ENCODE data around the gene FOXS1.

The FOXS1 gene

GRCh38 chr20:31845300-31845863 is at the start of gene FOXS1:
TSS of gene FOXS1 (minus strand) at chr20:31845604. CDS start at chr20:31845542, 62 bp downstream.
- no peak for DNase-seq

DNA sequence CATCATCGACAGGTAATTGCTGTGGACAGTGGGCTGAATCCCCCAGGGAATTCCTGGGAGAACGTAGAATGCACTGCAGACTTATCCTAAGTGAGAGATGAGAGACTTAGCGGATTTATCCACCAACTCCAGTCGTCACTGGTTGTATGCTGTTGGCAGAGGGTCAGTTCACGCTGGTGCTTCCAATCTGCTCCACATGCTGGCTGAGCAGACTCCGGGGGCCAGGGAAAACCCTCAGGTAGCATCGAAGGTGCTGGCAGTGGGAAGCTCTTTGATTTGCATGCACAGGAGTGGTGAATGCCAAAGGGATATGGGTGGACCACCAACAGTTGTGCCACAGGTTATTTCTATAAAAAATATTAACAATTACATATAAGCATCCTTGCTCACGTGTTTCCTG is 45.2 kb upstream of the FOXS1 start:
- DNase-seq = no peak

DNA sequence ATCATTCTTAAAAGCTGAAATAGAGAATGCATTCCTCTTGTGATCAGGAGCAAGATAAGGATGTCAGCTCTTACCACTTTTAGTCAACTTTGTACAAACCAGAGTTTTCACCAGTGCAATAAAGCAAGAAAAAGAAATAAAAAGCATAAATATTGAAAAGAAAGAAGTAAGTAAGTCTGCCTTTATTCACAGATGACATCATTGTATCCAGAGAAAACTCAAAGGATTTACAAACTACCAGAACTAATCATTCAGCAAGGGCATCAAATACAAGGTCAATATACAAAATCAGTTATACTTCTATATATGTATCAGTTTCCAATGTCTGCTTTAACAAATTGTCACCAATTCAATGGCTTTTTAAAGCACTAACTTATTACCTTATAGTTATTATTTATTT is 38.4 kb upstream of the FOXS1 start:
- DNase-seq = no peak

GRCh38 chr20:31881945-31882344 is 36.5 kb upstream of the FOXS1 start:
- no peak for DNase-seq

- DNase-seq = peak; percentile 91
These were observed 34.0 kb upstream of the FOXS1 start for GRCh38 chr20:31879143-31879987.

- no peak for DNase-seq
These were observed 32.3 kb upstream of the FOXS1 start for GRCh38 chr20:31877684-31878083.

DNA sequence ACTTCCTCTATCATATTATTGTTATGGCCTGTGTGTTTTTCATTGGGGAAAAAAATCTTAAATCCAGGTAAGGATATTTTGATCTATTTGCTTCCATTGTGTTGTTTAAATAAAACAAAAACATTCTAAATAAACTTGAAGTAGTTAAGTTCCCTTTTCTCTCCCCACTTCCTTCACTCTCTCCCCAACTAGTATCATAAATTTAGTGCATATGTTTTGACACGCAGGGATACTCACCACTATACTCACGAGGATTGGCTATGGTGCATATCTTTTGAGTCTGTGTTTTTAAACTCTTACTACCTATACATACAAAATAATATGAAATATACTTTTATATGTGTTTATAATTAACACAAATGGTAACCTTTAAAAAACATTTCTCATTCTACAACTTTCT is 30.3 kb upstream of the FOXS1 start:
- no peak for DNase-seq

DNA sequence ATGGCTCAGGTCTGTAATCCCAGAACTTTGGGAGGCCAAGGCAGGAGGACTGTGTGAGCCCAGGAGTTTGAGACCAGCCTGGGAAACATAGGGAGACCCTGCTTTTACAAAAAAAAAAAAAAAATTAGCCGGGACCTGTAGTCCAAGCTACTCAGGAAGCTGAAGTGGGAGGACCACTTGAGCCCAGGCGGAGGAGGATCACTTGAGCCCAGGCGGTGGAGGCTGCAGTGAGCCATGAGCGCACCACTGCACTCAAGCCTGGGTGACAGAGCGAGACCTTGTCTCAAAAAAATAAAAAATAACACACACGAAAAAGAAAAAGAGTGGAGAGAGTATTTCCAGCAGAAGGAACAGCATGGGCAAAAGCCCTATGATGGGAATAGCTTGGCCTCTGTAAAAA is 27.0 kb upstream of the FOXS1 start:
- DNase-seq = no peak

DNA sequence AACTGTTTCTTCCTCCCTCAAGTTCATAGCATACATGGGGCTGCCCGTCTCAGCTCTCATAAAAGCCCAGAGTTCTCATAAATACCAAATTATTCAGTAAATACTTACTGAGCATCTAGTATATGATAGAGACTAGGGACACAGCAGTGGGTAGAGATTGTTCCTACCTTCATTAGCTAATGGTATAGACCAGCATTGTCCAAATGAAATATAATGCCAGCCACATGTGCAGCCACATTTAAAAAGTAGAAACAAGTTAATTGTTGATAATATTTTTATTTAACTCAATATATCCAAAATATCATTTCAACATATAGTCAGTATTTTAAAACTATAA is 26.2 kb upstream of the FOXS1 start:
- DNase-seq = no peak

GRCh38 chr20:31870726-31871617 is 25.6 kb upstream of the FOXS1 start:
- DNase-seq = no peak

DNA sequence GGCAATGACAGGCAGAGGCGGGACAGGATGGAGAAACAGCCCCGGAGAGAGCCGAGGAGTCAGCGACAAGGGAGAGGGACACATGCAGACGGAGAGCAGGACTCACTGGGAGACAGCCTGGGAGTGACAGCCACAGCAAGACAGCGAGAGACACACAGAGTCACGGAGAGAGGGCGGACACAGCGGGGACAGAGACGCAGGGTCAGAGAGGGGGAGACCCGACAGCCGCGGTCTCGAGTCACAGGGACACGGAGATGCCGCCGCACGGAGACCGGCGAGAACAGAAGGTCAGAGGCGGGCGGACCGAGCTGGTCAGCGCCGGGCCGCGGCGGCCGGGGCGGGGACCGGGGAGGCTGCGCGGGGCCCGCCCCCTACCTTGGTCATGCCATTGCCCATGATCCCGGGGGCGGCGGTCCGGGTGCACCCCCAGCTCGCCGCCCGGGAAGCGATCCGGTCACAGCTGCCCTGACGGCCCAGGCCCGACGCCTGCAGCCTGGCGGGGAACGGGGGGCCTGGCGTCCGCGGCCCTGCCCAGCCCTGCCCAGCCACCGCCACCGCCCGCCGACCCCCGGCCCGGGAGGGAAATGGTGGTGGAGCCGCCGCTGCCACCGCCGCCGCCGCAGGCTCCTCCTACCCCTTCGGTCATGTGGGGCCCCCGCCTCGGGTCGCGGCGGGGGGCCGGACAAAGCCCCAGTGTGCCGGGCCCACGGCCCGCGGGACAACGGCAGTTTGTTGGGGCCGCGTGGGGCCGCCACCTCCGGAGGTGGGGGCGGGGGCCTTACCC is 24.7 kb upstream of the FOXS1 start, which contains the start of the genes DUSP15 and TTLL9:
TSS of gene DUSP15 (minus strand) at position 586 of the 784 bp plus-strand sequence. CDS start at position 396, 190 bp downstream.
TSS of gene TTLL9 (plus strand) at position 693 of the 784 bp plus-strand sequence. CDS start 493 bp downstream, outside the sequence.
- no peak for DNase-seq

- DNase-seq = no peak
These were observed 24.2 kb upstream of the FOXS1 start for GRCh38 chr20:31869673-31869941.

- DNase-seq = no peak
These were observed 23.7 kb upstream of the FOXS1 start for GRCh38 chr20:31868853-31869672.

DNA sequence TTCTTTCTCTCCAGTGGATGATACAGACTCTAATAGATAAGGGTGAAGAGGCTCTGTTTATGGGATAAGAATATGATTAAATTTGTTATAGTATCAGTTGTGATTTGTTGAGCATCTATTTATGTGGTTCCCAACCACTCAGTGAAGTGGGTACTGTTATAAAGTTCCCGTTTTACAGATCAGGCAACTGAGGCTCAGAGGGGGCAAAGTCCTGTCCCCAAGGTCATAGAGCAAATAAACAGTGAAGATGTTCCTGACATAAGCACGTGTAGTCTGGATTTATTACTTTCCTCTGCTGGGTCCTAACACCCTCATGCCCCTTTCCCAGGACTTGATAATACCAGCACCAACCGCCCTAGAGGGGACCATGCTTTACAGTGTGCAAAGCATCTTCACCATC is 20.8 kb upstream of the FOXS1 start:
- DNase-seq = no peak

GRCh38 chr20:31864521-31865400 is 19.4 kb upstream of the FOXS1 start:
- no peak for DNase-seq

DNA sequence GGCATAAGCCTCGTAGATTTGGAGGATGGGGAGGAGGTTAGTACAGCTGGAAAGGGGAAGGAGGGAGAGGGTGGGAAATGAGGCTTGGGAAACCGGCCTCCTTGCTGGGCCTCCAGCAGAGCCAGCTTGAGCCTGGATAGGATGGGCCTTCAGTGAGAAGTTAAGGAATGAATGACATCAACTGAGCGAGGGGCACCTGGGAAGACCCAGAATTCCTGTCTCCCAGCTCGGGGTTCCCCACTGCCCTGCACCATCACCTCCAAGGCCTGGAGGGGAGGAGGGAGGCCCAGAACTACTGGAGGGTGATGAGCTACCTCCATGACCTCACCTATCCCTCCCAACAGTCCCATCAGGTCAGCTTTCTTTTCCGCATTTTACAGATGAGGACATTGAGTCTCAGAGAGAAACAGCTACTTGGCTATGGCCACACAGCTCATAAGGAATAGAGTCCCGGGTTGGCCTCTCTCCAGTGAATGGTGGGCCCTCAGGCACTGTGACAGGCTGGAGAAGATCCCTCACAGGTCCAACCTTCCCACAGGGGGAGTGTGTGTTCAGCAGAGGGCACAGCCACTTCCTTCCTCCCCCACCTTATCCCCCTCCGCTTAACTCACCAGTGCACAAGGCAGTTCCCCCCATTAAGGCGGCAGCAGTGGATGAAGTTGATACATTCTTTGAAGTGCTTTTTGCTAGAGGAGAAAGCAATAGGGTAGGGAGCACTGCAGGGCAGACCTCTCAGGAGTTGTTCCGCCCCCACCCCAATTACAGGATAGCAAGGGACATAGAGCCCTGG is 18.1 kb upstream of the FOXS1 start:
- DNase-seq = no peak

DNA sequence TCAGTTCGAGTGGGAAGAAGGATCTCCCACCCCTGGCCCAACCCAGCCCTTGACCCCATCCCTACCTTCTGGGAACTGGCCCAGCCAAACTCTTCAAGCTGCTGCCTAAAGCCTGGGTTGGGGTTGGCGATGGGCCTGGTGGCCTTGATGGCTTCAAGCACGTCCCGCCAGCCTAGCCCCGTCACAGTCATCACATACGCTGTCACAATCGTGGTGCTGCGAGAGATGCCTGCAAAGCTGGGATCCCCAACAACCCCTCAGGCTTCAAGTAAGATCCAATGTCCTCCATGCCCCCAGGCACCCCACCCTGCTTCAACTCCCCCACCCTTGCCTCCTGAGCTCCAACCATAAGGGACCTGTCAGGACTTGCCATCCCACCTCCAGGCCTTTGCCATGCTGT is 17.1 kb upstream of the FOXS1 start:
- DNase-seq = no peak

DNA sequence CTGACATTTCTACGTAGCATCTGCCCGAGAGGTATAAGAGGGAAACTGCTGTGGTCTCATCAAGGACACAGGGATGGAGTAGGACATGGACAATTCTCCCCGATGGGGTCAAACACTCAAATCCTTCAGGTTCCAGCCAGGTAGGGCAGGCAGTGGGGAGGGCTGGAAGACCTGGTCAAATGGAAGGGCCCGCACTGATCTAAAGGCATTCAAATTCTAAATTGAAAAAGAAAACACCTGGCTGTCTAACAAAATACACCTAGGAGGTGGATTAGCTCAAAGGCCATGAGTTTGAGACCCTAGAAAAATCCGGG is 16.7 kb upstream of the FOXS1 start:
- DNase-seq = no peak

- DNase-seq = no peak
These were observed 16.2 kb upstream of the FOXS1 start for GRCh38 chr20:31861385-31862156.

- no peak for DNase-seq
These were observed 15.7 kb upstream of the FOXS1 start for GRCh38 chr20:31861135-31861384.

Data from GOT3 (cell line).